Measurements from ENCODE around the gene ADAMTS3.

- TF ChIP-seq SMC3 (conservative IDR thresholded peaks at IDR 0.05; ENCODE audit: poor library complexity) (no peak), EZH2 (IDR thresholded peaks at IDR 0.05; ENCODE audit: borderline replicate concordance, insufficient read depth, low read length, poor library complexity, severe bottlenecking) (no peak), CTCF (IDR thresholded peaks at IDR 0.05; ENCODE audit: poor library complexity, severe bottlenecking) (no peak), TAF1 (IDR thresholded peaks at IDR 0.05; ENCODE audit: low read depth) (no peak), RAD21 (conservative IDR thresholded peaks at IDR 0.05) (no peak), REST (IDR thresholded peaks at IDR 0.05; ENCODE audit: borderline replicate concordance) (no peak), EP300 (conservative IDR thresholded peaks at IDR 0.05; ENCODE audit: poor library complexity, severe bottlenecking) (no peak), MXI1 (conservative IDR thresholded peaks at IDR 0.05; ENCODE audit: poor library complexity, severe bottlenecking) (no peak)
Observed at GRCh38 chr4:72344418-72344817, 224.6 kb downstream of the ADAMTS3 start.
